Stimulated activated CD4-positive, alpha-beta T cell treated with anti-CD3 and anti-CD28 coated beads, Interleukin-1b, Interleukin-23, amount 100 ng/mL, for 1 hour (primary cell): Measurements from ENCODE around the gene TPPP3.
"Not testable (repeated sequence)": the region's sequence is repeated elsewhere in the genome, so short reads cannot be mapped to it uniquely, and the experiment has no call there.

Experiments used
- DNase-seq, 2 donors: peaks; one replicate each; pipeline ENCODE4 v3.0.0-alpha.2; 2020; ENCODE audit warnings: low read depth in 2 of 2

The TPPP3 gene

DNA sequence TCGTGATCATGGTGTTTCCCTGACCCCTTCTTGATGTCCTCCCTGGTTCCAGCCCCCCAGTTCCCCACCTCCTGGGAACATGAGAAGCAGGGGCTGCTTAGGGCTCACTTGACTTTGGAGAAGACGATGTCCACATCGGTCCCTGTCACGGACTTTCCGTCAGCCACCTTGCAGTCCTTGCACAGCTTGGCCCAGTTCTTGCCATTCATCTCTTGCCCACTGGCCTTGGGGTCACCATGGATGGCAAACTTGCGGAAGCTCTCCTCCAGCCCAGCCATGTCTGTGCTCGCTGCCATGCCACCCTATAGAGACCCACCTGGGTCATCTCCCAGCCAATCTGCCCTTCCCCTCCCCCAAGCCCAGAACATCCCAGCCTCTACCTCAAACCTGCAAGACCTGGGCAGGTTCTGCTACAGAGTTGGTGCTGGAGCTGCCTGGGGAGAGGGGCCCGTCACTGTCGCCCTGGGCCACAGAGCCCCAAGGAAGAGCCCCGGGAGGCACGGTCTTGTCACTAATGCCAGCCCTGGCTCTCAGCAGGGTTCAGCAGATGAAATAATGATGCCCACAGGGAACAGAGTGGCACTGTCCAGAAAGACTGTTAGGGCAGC lies 2.4 kb downstream of the TPPP3 start:
- DNase-seq = no peak

DNA sequence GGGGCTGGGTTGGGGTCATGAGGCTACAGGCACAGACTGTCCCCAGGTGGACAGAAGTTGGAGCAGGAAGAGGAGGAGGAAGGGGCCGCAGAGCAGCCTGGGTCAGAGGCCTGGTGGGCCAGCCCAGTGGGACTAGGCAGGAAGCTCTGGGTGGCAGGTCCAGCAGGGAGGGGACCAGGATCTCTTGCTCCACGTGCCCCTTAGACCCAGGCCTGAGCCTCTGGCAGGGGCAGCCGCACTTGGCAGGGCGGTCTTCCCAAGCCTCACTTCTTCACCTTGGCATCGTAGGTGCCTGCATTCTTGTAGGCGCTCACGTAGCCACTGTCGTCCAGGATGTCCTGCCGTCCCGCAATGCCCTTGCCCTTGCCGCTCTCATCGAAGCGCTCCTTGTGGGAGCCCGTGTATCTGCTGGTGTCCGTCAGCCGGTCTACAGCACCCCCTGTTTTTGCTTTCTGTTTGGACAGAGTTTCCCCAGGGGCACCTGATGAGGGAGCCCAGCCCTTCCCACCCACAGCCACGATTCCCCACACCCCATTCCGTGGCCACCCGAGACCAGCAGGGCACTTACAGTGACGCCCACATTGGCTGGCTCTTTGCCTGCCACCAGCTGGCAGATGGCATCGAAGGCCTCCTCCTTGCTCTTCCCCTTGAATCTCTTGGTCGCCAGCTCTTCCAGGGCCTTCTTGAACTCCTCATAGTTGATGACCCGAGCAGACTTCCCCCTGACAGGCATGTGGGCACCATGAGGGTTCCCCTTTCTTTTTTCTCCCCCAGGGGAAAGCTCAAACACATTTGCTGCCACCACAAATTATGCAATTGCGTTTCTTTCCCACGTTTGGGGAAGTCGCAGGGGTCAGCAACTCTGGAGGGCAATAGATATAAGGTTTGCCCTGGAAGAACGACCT lies 3.1 kb downstream of the TPPP3 start:
- DNase-seq = no peak

DNA sequence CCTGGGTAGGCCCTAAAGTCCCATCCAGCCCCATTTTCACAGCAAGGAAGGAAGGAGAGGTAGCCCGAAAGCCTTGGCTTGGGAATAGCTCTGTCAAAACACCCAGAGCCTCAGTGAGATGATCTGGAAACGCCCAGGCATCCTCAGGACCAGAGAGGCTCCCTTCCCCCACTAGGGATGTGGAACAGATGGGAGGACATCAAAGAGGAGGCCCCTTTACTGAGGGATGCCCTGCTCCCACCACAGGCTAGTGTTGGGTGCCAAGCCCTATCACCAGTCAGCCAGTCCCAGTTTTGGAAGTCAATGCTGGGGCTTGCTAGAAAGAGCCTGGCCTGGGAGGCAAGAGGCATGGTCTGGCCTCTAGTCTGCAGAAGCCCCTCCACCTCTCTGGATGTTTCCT lies 4.7 kb downstream of the TPPP3 start:
- no peak for DNase-seq

DNA sequence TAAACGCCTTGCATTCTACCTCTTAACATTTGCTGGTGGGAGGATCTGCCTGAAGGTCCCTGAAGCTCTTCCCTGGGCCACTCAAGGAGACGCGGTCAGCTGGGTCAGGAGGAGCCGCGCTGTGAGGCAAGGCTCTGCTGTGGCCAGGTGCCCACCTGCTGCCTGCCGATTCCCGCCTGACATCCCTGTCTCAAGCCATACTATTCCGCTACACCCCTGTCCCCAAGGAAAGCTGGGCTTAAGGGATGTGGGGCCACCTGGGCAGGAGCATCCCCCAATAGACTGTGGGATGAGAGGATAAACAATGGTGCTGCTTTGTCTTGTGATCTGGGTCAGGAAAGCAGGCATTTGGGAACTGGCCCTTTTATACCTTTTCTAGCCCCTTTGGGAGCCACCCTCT lies 5.1 kb downstream of the TPPP3 start:
- DNase-seq = no peak

DNA sequence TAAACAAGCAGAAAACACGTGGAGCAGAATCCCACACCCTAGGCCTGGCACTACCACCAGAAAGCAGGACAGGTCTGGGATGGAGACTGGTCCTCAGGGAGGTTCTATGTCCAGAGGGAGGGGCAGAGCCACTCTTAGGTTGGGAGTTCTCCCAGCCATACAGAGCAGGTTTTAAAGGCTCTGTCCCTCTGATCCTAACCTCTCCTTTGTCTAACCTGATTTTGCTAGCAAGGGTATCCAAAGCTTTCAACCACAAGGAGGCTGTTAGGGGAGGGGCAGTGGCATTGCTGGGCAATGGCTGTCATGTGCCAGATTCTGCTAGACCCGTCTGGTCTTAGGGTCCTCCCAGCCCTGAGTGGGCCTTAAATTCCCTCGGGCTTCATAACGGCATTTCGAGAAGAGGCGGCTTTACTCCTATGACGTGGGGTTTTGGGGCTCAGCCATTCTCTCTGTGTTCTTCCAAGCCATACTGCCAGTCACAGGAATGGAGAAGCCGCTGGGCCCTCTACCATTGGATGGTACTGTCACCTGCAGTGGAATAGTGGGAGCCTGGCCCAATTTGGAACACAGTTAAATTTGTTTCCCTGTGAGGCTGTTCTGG lies 5.7 kb downstream of the TPPP3 start:
- DNase-seq = no peak

DNA sequence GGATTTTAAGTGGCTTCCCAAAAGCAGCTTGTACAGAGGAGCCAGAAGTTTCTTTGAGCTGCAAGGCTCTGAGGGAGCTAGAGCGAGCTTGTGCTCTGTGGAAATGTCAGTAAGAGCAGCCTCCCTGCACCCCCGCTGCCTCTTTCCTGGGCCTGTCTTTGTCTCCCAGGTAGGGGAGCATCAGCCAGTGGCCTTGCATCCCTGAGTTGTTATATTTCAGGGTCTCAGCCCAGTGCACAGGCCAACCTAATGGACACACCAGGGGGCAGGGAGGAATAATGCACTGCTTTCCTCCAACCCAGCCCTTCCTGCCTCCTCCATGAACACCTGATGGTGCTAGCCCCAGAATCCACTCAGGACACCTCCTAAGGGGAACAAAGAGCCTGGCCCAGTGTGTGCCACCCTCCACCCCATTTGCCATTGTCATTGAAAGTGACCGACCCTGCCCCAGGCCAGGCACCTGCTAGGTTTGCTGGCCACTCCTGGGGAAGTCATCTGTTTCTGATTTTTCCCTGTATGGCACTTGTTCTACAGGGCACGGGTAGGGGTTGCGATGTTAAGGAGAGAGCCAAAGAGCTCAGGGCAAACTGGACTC lies 6.3 kb downstream of the TPPP3 start:
- DNase-seq = no peak

- DNase-seq = no peak
Measured at GRCh38 chr16:67384778-67385510, 8.4 kb downstream of the TPPP3 start.

DNA sequence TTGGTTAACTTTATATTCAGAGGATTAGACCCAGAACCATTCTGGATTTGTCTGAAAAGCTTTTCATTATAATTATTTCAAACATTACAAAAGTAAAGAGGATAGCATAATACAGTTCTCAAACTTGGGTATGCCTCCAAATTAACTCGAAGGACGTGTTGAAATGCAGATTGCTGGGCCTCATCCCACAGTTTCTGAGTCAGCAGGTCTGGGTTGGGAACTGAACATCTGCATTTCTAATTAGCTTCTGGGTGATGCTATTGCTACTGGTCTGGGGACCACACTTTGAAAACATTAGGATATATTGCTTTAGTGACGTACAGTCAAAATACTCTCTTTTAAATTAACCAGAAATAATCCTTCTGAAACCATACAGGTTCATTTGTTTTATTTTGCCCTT lies 10.0 kb downstream of the TPPP3 start:
- no peak for DNase-seq

DNA sequence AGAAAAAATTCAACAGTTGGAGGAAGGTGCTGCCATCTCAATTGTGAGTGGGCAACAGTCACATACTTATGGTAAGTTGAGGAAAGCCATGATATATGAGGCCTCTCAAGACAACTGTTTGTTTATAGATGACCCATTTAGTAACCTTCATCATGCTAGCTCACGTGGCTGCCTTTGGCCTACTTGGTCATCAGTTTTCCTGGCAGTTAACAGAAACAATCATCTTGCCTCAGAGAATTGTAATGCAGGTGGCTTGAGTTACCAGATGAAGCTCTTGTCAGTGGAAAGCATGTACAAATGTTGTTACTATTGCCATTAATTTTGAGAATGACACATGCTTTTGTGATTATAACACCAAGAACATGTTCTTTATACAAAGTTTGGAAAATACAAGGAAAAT lies 14.7 kb downstream of the TPPP3 start:
- no peak for DNase-seq

DNA sequence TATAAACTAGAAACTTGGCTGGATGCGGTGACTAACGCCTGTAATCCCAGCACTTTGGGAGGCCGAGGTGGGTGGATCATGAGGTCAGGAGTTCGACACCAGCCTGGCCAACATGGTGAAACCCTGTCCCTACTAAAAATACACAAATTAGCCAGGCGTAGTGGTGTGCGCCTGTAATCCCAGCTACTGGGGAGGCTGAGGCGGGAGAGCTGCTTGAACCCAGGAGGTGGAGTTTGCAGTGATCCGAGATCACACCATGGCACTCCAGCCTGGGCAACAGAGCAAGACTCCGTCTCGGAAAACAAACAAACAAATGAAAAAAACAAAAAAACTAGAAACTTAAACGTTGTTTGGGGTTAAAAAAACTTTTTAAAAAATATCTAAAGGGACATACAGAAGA lies 17.3 kb downstream of the TPPP3 start:
- DNase-seq = not testable (repeated sequence)

GRCh38 chr16:67372664-67373063 lies 20.6 kb downstream of the TPPP3 start:
- no peak for DNase-seq

GRCh38 chr16:67370661-67371060 lies 22.6 kb downstream of the TPPP3 start:
- no peak for DNase-seq

GRCh38 chr16:67364600-67365235 lies 28.6 kb downstream of the TPPP3 start:
- DNase-seq = no peak

DNA sequence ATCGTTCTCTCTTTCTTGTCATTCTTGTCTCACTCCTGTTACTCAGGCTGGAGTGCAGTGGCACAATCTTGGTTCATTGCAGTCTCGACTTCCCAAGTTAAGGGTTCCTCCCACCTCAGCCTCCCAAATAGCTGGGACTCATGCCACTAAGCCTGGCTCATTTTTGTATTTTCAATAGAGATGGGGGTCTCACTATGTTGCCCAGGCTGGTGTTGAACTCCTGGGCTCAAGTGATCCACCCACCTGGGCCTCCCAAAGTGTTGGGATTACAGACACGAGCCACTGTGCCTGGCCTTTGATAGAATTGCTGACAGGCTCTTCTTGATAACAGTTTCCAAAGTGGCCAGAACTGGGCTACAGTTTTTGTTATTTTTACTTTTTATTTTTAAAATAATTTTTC lies 32.3 kb downstream of the TPPP3 start:
- DNase-seq = no peak

- DNase-seq = not testable (repeated sequence)
Measured at GRCh38 chr16:67359540-67360269, 33.6 kb downstream of the TPPP3 start.

GRCh38 chr16:67357561-67357960 lies 35.7 kb downstream of the TPPP3 start:
- no peak for DNase-seq

- DNase-seq = no peak
Measured at GRCh38 chr16:67356396-67356795, 36.9 kb downstream of the TPPP3 start.

GRCh38 chr16:67352463-67352862 lies 40.8 kb downstream of the TPPP3 start:
- not testable (repeated sequence) for DNase-seq

GRCh38 chr16:67350324-67350723 lies 43.0 kb downstream of the TPPP3 start:
- DNase-seq = no peak

DNA sequence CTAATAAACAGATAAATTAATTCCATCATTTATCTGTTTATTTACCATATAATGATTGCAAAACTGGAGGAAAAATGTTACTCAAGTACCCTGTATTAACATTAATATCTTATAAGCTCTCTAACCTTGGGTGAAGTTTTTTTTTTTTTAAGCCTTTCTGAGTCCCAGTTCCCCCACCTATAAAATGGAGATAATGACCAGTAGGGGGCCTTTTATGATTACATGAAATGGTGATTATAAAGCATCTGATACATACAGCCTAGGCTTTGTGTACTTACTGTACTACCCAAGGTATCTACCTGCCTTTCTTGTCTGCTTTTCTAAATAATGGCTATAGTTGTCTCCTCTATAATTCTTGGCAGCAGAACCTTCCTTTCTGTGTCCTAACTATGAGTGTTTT lies 44.1 kb downstream of the TPPP3 start:
- no peak for DNase-seq

- no peak for DNase-seq
Measured at GRCh38 chr16:67346341-67346740, 47.0 kb downstream of the TPPP3 start.
